ENCODE data around the gene CMPK2.

CMPK2 gene

DNA sequence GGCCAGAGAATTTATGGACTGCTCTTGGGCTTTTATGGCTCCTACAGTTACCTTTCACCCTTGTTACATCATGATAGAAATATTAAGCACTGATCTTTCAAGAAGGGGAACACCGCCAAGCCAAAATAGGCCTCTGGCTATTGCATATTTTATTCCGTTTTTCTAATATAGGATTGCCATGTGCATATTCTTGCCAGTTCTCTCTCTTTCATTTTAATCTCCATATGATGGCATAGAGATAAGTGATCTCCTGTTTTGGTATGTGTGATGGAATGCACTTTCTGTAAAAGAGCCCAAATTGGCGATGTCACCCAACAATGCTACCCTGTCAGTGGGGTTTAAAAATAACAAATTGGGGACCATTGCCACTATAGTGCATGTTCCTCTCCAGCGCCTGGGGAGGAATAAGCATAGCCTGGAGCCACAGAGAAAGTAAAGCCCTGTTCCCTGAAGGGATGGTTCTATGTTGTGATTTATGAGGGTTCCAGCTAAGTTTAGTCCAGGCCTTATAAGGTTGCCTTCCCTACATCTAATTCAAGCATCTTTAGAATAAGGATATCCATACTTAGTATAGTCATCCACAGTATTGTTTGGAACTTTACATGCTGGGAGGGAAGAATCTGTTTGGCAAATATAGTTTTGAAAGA, 26.9 kb downstream of the CMPK2 start:
- DNase-seq: no peak

DNA sequence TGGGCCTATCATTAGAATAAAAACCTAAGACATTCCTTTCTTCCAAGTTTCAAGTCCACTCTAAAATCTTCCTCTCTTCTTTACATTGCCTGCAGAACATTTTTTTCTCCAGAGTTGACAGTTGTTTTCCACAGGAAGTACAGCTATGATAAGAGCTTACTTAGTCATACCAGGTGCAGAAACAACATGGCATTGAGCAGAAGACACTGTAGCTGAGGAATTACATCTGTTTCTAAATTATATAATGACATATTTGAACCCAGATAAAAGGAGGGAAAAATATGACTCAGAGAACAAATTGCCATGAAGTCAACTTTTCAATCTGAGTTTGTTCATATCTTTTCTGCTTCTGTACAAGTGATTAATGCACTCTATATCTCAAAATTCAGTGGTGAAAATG, 30.2 kb downstream of the CMPK2 start:
- DNase-seq: no peak

DNA sequence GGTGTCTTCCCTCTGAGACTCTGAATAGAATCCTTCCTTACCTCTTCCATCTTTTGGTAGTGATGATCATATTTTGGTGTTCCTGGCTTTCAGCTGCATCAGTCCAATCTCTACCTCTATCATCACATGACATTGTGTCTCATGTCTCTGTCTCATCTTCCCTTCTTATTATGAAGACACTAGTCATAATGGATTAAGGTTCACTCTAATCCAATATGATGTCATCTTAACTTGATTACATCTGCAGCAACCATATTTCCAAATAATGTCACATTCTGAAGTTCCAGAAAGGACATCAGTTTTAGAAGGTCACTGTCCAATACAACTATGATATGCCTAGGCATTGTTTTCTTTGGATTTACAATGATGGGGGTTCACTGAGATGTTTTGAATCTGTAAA, 31.5 kb downstream of the CMPK2 start:
- no peak for DNase-seq

DNA sequence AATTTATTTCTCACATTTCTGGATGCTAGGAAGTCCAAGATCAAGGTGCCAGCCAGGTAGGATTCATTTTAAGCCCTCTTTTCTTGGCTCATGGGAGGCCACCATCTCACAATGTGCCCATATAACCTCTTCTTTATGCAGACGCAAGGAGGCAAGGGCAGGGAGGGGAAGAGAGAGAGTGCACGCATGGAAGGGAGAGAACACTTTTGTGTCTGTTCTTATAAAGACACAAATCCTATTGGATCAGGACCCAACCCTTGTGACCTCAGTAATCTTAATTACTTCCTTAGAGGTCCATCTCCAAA, 32.5 kb downstream of the CMPK2 start:
- no peak for DNase-seq

DNA sequence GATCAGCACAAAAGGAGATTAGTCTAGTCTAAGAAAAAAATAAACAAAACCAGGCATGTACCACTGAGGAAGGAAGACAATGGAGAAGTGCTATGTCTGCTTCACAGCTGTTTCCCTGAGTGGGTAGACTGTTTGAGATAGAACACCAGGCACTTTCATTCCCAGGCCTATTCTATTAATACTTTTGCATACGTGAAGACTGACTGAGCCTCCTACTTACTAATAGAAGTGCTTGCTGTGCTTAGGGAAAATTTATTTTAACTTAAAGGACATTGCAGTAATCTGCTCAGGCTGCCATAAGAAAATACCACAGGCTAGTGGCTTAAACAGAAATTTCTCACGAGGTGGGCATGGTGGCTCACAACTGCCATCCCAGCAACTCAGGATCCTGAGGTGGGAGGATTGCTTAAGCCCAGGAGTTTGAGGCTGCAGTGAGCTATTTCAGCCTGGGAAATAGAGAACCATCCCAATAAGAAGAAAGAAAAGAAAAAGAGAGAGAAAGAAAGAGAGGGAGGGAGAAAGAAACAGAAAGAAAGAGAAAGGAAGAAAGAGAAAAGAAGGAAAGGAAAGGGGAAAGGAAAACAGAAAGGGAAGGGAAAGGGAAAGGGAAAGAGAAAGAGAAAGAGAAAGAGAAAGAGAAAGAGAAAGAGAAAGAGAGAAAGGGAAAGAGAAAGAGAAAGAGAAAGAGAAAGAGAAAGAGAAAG, 33.0 kb downstream of the CMPK2 start:
- no peak for DNase-seq

DNA sequence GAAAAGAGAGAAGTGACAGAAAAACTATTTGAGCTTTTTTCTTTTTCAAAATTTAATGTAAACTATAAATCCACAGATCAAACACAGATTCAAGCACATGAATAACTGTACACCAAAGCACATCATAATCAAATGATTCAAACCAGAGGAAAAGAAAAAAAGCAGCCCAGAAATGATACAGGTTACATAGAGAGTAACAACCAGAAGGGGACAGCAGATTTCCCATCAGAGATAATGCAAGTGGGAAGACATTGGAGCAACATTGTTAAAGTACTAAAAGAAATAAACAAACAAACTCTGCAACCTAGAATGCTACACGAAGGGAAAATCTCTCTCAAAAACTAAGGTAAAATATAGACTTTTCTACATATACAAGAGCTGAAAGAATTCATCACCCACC, 34.5 kb downstream of the CMPK2 start:
- no peak for DNase-seq

DNA sequence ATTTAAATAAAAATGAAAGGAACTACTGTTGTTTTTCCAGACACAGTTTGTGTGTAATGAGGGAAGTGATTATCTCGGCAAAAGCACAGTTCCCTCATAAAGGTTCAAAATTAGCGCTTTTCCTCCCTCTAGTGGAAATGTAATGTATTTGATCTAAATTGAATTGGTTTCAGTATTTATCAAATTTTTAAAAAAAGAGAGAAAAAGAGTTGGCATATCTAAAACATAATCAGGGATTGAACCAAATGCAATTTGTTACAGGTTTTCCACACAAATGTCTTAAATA, 37.5 kb downstream of the CMPK2 start:
- peak; percentile 54 for DNase-seq

DNA sequence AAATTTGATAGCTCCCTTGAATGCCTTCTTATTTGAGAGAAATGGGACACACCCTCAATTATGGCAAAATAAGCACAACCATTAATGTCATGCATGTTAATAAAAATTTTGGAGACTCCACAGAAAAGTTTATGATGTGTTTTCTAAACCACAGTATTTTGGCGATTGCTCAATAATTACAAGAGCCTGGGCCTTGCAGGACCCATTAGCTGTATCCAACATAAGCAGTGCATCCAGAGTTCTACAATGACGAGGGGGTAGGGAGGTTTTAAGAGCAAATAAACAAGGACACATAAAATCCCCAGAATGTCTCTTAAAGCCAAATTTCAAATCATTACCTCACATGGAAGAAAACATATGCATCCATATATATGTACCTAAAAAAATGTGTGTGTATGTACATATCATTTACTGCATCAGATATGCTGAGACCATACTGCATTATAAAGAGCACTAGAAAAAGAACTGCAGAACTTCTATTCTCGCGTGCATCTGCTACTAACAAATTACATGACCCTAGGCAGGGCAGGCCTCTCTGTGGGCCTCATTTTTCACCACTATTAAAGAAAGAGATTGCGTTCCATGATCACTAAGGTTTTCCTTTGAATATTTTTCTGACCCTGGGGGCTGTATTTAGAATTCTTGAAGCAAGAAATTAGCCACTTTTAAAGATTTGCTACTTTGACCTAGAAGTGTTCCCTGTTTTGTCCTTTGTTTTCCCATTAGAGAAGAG, 38.0 kb downstream of the CMPK2 start:
- no peak for DNase-seq

DNA sequence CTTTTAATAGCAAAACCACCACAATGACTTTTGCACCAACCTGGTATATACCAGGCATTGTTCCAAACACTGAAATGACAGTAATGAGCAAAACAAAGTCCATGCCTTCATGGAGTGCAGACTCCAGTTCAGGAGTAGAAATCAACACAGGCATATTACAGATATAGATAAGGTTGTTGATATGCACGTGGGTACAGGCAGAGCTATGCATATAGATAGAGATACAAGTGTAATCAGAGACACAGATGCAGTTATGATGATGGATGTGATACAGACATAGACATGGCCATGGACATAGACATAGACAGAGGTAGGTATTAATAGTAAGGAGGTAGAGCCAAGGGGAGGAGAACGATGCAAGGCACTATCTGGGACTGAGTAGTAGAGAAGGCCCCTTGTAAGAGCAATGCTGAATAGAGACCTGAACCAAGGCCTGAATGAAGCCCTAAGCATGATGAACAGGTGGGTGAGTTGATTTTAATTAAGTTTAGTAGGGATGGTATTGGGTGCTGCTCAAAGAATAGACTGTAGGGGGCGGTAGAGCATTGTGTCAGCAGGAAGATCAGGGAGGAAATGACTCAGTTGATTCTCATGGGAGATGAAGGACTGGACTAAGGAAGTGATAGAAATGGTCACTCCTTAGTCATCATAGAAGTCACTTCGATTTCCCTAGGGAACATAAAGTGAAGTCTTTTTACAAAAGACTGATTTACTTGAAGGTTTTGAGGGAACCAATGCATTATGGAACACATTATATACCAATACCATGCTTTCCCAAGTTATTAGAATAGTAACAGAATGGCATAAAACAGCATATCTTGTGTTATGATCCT, 39.4 kb downstream of the CMPK2 start:
- DNase-seq: peak; percentile 48

DNA sequence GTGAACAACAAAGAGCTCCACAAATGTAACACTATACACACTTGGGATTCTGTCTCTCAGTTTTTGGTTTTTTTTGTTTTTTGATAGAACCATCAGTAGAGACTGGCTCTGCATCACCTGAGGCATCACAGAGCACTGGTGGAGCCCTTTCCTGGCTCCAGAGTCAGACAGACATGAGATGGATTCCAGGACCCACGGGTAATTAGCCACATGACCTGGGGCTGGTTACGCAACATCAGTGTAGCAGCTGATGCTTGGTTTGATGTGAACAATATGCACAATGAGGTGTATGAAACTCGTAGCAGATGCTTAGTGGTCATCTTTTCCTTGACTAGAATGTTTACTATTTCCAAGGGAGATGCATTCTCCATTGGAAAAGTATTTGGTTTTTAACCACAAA, 40.7 kb downstream of the CMPK2 start:
- peak; percentile 7 for DNase-seq

DNA sequence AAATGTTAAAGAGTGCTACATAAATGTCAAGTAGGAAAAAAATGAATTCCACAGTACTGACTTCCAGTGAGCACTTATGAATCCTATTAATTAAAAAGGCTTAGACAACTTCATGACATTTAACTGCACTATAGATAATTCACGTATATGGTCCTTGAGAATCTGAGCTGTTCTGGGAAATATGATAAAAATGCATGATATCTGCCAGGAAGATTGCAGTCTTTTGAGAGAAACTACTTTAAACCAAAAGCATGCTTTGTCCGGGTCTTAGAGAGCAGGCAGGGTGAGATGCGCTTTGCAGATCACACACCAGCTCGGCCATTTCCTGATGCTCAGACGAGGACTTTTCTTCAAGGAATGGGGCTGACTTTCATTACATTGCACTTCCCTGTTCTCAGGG, 42.6 kb downstream of the CMPK2 start:
- no peak for DNase-seq

DNA sequence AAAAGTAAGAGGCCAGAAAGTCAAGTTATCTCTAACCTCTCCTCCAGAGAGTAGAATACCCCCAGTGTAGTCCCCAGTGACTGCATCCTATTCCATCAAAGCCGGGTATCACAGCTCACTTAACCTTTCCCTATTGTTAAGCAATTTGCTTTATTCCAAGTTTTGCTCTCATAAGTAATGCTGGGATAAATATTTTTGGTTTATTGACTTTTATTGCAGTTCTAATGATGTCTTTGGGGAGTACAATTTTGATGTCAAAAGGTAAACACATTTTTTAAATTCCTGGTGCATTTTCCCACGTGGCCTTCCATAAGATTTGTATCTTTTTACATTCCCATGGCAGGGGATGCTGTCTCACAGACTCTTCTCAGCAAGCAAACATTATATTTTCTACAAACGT, 43.3 kb downstream of the CMPK2 start:
- DNase-seq: no peak

DNA sequence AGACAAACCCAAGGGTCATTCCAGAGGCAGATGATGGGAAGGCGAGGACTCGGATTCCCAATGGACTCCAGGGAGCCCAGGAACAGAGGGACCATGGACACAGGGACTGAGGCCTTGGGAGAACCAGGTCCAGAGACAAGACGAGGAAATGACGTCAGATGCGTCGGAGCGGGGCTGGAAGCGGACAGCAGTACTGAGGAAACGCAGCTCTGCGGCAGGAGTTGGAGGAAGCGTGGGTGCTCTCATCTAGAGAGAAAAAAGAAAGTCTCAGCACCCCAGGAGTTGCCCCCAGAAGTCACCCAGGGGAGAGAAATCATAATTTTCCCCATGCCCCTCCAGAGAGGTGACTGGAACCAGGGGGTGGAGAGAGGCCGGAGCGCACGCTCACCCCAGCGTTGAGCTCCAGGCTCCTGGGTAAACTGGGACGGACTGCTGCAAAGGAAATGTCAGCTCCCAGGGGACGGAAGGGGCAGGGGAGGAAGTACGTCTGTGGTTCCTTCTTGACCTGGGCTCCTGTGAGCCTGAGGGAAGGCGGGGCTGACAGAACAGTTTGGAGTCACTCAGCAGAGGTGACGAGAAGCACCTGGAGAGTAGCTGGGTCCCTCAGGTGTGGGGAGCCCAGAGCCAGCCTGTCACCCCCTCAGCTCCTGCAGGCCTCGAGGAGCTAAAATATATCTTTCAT, 44.7 kb downstream of the CMPK2 start:
- no peak for DNase-seq

DNA sequence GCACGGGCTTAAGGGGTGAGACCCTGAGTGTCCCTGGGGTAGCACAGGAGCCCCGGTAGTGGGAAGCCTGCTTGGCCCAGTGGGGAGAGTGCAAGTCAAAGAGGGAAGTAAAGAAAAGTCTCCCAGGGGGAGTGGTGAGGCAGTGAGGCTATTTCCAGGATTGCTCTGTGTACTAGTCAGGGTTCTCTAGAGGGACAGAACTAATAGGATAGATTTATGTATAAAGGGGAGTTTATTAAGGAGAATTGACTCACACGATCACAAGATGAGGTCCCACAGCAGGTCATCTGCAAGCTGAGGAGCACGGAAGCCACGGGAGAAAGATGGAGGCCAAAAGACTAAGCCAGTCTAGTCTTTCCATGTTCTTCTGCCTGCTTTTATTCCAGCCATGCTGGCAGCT, 45.5 kb downstream of the CMPK2 start:
- DNase-seq: no peak

DNA sequence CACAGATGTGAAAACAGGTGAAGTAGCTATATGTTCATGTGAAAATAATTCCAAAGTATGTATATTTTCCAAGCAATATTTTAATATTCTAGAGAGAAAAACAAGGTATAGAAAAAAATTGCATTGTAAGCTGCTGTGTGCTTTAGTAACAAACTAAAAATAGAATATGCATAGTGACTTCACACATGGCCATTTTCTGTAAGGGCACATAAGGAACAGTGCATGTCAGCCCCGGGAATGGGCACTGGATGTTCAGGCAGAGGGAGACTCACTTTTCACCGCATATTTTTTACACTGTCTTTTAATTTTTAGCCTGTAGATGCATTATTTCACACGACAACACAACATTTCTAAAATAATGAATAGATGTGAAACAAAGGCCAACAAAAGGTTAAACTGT, 46.0 kb downstream of the CMPK2 start:
- no peak for DNase-seq

DNA sequence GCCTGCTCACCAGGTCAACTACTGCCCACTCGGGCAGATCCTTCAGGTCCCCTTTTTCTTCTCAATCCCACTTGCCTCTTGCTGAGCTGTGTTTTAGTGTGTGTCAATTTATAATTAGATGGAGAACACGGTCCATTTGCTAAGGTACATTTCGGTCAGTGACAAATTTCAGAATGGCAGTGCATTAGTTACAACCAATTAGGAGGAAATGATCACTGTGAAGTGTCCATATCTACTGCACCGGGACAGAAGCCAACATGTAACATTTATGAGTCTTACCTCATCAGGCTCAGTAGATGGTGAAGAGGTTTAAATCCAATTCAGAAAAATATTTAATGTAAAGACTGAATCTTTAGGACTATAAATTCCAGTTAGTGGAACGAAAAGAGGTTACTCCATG, 47.7 kb downstream of the CMPK2 start:
- no peak for DNase-seq

DNA sequence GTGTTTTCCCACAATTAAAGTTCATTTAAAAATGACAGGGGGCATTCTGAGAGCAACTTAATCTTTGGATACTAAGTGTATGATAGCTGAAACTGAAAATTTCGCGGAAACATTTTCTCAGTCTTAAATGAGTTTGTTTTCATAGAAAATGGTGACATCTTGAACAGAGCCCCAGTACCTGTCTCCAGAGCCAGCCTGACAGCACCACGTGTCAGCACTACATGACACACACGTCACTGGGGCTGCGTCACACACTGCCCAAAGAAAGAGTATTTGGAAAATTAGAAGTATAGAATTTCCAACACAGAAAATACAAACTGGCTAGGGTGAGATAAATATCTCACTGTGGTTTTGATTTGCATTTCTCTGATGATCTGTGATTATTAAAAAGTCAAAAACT, 50.8 kb downstream of the CMPK2 start:
- DNase-seq: no peak

DNA sequence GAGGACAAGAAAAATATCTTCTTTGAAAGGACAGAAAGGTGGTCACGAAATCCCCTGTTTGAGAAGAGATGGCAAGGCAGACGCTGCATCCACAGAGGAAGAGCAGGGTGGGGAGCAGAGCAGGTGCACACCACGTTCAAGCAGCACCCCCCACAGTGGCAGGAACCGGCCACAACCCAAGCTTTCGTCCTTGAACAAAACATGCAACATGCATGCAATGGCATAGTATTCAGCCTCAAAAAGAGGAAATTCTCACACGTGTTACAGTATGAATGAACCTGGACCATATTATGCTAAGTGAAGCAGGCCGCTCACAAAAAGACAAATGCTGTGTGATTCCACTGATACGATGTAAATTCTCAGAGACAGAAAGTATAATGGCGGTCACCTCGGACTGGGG, 51.4 kb downstream of the CMPK2 start:
- no peak for DNase-seq

DNA sequence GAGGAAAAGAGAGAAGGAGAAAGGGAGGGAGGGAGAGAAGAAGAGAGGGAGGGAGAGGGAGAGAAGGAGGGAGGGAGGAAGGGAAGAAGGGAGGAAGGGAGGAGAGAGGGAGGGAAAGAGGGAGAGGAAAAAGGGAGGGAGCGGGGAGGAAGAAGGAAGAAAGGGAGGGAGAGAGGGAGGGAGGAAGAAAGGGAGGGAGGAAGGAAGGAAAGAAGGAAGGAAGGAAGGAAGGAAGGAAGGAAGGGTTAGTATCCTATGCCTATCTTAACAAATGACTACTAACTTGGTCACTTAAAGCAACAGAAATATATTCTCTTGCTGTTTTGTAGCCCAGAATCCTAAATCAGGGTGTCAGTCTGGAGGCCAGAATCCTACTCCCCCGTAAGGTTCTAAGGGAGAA, 52.1 kb downstream of the CMPK2 start:
- DNase-seq: no peak

DNA sequence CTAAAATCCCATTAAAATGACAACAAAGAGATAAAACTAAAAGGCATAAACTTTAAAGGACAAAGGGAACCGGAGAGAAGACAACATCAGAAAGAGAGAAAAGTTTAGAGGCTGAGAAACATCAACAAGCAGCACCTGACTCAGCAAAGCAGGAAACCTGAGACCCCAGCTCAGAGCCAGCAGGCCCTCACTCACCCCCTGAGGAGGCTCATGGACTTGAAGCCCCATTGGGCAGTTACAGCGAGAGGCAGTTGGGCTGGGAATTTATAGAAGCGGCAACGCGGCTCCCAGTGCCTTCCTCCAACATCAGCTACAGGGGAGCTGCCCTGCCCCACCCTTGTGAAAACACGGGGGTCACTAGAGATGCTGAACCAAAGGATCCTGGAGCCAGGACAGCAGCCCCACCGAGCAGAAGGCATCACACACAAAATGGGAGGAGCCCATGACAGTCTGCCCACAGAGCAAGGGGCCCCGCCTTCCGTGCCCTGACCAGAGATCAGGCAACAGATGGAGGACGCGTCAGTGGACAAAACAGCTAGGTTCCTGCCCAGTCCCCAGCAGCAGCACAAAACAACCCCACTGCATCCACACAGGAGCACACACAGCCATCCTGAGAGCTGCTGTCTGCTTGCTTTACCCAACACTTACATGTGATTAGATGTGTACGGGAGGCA, 52.7 kb downstream of the CMPK2 start:
- peak; percentile 31 for DNase-seq

DNA sequence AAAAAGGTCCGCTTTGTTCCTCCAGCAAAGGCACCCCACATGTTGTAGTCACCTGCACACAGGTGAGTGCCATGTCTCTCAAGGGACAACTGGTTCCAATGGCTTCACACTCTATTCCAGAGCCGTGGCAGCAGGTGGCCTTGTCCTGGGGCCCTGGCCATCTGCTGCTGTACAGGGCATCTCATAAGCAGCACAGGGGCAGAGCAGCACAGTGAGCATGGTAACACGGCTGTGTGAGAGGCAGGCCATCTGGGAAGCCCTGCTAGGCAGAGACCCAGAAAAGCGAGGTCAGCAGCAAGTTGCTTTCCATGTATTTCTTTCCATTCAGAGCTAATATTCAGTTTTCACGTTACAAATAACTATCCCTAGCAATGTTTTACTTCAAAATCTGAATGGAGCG, 54.7 kb downstream of the CMPK2 start:
- DNase-seq: no peak

DNA sequence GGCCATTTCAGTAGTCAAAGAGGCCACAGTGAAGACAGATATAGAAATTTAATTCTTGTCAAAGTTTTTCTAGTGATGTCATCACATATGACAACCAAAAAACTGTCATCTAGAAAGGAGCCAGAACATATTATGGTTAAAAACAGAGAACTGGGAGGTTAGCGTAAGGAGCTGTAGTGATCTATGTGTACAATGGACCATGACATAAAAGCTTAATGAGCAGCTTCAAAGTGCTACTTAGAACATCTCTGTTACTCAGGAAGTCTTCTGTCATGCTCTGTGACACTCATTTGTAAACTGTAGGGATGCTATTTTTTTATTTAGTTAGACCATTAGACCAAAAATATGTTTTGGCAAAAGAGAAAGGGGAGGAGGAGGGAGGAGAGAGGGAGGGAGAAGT, 57.3 kb downstream of the CMPK2 start:
- no peak for DNase-seq

DNA sequence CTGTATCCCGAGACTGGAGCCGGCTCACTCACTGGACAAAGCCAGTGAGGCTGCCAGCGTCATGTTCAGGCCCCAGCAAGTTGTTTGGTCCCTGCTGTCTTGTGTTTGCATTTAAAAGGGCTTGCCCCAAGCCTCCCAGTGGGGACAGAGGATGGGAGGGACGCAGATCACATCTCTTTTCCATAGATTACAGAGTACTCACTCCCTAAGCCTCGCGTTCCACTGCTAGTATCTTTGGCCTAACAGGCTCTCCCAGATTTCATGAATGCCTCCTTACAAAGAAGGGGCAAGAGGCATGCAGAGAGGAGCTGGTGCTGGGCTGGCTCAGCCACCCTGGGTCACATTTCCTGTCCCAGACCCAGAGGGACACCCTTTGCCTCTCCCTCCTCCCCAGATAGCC, 59.1 kb downstream of the CMPK2 start:
- no peak for DNase-seq

Measured in NCI-H146 (cell line).